Gastroesophageal sphincter (tissue), 3 donors: ENCODE data around the gene MOB3B.

Experiments
- CTCF ChIP-seq, 4 experiments: fragments of 200-600 bp in 2 of 4; fragments of 450-650 bp in 2 of 4; sonication (generic) in 1 of 4; IDR thresholded peaks; one replicate each; pipeline ENCODE4 v1.5.1; 2017 to 2019; ENCODE audit warnings: antibody characterized with exemption in 4 of 4, mild to moderate bottlenecking in 2 of 4, moderate library complexity in 2 of 4
- POLR2A ChIP-seq, 2 donors: fragments of 450-650 bp; IDR thresholded peaks; one replicate each; pipeline ENCODE4 v1.6.1; 2017; ENCODE audit warnings: antibody characterized with exemption in 2 of 2, mild to moderate bottlenecking in 2 of 2, moderate library complexity in 1 of 2
- POLR2AphosphoS5 ChIP-seq: sonication (generic); formaldehyde crosslinking; IDR thresholded peaks from one replicate; pipeline ENCODE4 v1.6.1; 2017; ENCODE audit warnings: antibody characterized with exemption

GRCh38 chr9:27561685-27562084, 32.1 kb upstream of the MOB3B start:
- no peak for TF ChIP-seq CTCF (IDR thresholded peaks at IDR 0.05)
- no peak for TF ChIP-seq POLR2AphosphoS5
- TF ChIP-seq POLR2A (IDR thresholded peaks at IDR 0.05) = no peak
